NK-92 (cell line): Measurements from ENCODE around the gene CAPN14.

ENCODE experiments used
- DNase-seq: peaks from one replicate; lab custom pipeline; 2025; ENCODE audit not compliant: unreplicated experiment; lab: John Stamatoyannopoulos, UW

The CAPN14 gene, protein sequence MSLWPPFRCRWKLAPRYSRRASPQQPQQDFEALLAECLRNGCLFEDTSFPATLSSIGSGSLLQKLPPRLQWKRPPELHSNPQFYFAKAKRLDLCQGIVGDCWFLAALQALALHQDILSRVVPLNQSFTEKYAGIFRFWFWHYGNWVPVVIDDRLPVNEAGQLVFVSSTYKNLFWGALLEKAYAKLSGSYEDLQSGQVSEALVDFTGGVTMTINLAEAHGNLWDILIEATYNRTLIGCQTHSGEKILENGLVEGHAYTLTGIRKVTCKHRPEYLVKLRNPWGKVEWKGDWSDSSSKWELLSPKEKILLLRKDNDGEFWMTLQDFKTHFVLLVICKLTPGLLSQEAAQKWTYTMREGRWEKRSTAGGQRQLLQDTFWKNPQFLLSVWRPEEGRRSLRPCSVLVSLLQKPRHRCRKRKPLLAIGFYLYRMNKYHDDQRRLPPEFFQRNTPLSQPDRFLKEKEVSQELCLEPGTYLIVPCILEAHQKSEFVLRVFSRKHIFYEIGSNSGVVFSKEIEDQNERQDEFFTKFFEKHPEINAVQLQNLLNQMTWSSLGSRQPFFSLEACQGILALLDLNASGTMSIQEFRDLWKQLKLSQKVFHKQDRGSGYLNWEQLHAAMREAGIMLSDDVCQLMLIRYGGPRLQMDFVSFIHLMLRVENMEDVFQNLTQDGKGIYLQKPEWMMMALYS

DNA sequence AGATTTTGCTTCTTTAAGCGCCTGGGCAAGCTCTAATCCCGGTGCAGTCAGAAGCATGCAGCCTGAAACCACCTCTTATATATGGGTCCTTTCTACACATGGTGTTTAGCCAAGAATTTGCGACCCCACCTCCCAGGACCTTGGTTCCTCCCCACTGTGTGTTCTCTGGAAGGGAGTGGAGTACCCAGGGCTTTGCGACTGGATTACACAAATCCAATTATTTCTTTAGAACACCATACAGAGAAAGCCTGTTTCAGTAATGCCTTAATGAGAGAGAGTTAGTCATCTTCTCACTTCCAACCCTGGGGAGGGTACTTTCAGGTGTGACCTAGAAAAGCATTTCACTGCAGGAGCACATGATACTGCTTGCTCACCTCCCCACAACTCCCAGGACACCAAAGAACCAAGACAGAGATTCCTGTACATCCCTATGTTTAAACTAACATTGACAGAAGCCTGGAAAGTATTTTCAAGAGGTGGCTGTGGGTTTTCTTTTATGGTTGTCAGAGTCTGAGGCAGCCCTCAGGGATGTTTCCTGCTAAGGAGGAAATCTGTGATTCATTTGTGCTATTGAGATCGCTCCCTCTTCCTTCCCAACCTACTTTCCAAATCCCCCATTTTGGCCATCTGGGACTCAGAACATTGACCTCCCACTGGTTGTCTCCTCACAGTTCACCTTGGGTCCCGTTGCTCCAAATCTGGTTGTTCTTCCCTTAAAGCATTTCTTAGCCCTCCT, at the start of gene CAPN14:
Gene CAPN14 (minus strand): TSS at position 51 of the 736 bp plus-strand sequence. CDS start 12,068 bp downstream, outside the sequence.
- no peak for DNase-seq

DNA sequence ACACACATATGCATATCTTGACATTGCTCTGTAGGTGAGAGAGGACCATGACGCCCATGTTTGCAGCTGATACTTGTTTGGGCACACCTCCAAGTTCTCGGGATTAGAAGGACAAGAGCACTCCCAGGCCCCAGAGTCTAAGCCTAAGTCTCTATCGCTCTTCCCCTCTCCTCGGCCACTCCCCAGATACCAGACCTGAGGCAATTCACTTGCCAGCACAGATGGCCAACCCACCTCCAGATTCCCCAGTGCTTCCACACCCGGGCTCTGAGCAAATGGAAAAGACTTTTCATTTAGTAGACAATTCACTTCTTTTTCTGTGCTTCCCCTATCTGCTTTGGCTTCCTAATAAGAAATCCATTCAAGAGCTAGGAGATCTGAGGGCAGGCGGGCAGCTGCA, 49.5 kb upstream of the CAPN14 start:
- DNase-seq = no peak

DNA sequence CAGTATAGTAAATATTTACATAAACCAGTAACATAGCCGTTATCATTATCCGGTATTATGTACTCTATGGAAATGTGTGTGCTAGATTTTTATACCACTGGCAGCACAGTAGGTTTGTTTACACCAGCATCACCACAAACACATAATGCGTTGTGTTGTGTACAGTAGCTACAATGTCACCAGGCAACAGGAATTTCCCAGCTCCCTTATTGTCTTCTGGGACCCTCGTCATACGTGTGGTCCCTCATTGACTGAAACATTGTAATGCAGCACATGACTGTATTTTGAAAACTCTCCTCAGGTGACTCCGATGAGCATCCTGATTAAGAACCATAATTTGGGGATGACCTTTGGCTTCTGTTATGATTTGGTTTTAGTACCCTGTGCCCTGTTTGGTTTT, 47.9 kb upstream of the CAPN14 start:
- no peak for DNase-seq

DNA sequence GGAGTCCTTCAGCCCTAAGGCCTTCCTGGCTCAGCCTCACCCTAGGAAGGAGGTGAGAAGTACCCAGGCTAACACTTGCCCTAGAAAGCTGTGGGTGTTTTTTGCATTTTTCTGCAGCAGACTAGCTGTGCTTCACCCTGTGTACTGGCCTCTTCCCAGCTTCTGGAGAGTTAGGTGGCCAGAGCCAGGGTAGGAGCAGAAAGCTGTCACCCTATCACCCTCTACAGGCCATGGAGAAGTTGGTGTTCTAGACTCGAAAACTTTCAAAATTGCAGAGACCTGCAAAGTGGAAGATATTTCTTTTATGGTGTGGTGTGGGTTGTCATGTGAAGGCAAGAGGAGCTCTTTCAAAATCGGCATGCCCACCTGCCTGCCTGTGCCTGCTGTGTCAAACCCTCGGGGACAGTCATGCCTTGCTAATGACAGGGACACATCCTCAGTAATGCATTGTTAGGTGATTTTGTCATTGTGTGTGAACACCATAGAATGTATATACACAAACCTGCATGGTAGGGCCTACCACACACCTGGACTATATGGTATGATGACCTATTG, 46.4 kb upstream of the CAPN14 start:
- DNase-seq = no peak

DNA sequence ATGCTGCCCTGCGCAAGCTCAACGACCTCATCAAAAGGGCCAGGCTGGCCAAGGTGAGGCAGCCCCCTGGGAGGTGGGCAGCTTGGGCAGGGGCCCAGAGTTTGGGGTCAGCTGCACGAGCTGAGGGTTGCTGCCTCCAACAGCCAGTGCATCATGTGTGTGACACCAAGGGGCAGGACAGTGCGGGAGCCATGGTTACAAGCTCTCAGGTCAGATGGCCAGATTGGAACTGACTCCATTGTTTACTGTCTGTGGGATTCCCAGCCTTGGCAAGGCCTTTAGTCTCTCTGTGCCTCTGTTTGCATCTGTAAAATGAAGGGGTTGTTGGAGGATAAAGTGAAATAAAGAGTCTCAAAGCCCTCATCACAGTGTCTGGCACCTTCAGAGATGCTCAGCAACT, 43.6 kb upstream of the CAPN14 start:
- DNase-seq = no peak

DNA sequence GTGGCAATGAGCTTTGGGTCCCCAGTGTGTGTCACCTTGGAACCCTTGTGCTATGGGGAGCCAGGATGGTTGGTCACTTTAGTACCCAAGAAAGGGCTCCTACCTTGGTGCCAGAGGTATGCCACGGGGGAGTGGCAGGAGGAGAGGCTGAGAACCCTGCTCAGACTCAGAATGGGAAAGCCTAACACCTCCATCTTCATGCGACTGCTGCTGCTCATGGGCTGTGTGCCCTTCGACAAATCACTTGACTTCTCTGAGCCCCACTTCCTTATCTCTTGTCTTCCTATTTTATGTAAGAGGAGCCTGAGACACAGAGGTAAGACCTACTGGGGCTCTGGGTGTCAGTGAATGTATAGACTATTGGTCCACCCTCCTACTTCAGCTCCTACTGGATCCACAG, 41.8 kb upstream of the CAPN14 start:
- no peak for DNase-seq

DNA sequence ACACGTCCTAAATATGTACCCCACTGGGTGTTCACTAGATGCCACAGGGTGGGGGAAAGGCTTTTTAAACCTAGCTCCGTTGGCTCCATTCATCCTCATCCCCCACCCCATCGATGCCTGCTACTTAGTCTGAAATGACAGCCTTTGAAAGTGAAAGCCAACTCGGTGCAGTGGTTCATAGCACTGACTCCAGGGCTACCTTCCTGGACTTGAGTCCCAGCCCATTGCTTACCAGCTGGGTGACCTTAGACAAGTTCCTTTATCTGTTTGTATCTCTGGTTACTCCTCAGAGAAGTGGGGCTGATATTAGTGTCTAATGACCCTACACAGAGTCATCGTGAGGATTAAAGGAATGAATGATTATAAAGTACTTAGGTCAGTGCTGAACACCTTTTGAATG, 41.0 kb upstream of the CAPN14 start:
- DNase-seq = no peak

DNA sequence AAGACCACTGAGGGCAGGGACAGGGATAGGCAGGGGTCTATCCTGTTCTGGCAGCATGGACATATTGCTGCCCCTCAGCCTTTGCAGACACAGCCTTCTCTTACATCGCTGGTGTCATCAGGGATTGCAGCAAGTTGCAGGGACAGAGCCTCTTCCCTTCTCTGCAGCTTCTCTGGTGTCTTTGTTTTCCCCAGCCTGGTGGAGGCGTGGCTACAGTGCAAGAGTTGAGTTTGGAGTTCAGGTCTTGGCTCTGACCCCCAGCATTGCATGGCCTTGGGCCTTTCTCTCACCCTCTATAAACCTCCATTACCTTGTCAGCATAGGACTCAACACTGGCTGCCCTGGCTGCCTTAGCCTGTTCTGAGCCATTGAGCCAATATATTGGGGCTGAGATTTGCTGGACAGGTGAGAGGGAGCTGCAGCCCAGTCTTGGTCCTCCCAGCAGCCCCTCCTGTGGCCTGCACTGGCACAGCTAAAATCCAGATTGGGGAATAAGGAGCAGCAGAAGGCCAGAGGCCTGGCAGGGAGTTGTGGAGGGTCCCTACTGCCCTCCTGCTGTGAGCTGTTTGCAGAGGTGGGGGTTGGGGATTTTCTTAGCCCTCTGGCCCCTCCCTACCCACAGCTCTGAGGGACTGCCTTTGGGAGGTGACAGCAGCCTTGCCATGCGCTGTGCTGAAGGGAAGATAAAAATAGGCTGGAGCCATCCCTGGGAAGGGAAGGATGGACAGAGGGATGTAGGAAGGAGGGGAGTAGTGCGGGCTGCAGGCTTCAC, 39.5 kb upstream of the CAPN14 start:
- no peak for DNase-seq

DNA sequence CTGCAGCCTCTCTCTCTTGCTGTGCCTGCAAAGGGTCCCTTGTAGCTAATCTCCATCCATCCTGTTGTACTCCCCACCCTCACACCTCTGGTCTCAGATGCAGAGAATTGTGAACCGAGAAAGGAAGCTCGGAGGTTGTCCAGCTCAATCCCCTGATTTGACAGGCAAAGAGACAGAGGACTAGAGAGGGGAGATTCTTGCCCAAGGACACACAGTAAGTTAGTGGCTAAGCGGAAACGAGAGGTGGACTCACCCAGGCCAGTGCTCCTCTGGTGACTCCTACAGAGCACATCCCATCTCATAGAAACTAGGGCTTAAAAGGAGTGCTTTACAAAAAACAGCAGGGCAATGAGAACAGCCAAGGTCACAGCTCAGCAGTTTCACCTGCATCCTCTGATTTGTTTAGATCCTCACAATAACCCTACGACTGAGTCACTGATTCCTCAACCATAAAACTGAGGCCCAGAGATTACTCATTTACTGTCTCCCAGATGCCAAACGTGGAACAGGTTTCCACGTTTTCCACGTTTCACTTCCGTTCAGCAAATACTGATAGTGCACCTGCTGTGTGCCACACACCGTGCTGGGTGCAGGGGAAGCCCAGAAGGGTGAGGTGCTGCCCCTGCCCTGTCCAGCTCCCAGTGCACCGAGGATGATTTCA, 38.7 kb upstream of the CAPN14 start:
- DNase-seq = no peak

DNA sequence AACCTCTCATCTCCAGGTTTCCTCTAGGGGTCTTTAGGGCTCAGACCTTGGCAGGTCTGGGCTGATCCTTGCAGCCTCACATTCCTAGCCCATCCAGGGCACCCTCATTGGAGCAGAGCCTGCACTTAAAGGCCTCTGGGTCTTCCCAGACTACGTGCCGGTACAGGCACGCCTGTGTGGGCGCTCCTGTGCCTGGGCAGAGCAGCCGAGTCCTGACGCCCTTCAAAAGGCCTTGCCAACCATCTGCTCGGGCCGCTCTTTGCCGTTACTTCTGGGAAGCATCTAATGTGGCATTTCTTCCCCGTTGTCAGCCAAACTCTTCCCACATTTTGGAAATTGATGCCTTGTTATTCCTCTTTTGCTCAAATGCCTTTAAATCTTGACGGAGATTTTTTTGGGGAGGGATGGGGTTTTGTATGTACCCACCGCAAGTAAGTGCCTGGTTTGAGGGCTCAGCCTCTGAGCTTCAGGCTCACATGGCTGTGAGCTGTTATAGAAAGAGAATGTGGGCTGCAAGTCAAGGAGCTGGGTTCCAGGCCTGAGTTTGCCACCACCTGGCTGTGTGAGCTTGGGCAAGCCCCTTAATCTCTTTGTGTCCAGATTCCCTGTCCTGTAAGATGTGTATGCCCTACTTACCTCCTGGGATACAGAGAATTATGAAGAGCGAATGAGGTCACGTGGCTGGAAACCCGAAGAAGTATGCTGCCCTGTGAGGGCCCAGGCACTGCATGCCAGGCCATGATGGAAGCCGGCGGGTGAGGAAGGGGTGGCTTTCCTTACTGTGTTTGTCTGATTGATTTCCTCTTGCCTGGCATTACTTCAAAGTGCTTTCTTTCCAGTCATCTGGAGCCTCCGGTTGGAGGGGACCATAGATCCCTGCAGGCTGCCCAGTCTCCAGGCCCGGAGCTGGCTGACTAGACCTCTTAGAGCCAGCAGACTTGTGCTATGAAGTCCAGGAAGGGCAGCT, 37.2 kb upstream of the CAPN14 start:
- DNase-seq = no peak

DNA sequence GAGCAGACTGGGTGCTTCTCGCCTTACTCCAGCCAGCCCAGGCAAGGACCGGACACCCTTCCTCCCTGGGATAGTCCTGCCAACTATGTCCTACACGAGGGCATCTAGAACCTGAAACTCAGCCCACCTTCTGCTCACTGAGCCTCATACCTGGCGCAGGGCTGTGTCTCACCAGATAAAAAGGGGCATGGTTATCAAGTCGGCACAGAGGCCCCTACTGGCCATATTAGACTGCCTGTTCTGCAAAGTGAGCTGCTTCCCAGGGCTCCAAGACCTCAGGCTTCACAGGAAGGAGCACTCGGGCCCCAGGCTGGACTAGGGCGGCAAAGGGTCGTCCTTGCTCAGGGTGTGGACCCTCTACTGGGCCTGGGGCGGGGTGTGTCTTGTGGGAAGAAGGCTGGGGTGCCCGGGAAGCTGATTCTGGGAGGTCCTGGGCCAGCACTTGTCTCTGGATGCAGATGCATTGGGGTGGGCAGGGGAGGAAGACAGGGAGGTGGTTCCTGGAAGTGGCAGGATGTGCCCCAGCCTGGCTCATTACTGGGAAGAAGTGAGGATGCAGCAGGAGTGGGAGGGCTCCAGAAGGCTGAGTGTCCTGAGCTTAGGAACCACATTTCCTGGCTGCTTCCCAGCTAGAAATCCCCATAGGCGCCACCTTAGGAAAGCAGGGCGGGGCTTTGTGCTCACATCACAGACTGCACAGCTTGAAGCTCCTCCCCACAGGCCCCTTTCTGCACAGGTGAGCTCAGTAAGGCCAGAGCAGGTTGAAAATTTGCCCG, 36.2 kb upstream of the CAPN14 start:
- no peak for DNase-seq

DNA sequence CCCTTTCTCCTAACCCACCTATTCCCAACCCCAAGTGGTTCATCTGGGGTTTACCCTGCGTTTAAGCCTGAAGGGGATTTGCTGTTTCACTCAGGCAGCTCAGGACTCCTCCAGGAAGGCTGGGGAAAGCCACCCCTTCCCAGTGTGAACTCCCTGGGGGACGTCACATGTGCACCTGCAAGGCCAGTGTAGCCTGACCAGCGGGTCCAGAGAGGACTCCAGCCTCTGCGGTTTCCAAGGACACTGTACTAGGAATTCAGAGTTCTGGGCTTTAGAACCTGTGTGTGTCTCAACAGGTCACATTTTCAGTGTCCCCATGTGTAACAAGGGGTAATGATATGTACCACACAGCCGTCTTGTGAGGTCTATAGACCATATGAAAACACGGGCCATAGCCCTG, 34.5 kb upstream of the CAPN14 start:
- no peak for DNase-seq

DNA sequence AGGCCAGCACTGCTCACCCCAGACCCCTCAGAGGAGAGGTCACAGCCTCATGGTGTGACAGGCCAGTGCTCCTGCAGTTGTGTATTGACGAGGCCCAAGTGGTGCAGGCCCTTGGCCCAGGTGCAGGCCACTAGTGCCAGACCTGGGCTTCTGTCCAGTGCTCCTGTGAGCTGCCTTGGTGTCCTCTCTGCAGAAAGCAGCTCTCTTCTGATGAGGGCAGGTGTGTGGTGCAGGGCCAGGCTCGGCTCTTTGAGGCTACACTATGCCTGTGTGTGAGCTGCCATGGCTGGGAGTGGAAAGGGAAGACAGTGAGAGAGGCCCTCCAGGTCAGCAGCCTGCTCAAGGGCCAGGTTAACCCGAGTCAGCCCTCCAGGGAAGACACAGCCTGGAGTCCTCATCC, 33.7 kb upstream of the CAPN14 start:
- no peak for DNase-seq

DNA sequence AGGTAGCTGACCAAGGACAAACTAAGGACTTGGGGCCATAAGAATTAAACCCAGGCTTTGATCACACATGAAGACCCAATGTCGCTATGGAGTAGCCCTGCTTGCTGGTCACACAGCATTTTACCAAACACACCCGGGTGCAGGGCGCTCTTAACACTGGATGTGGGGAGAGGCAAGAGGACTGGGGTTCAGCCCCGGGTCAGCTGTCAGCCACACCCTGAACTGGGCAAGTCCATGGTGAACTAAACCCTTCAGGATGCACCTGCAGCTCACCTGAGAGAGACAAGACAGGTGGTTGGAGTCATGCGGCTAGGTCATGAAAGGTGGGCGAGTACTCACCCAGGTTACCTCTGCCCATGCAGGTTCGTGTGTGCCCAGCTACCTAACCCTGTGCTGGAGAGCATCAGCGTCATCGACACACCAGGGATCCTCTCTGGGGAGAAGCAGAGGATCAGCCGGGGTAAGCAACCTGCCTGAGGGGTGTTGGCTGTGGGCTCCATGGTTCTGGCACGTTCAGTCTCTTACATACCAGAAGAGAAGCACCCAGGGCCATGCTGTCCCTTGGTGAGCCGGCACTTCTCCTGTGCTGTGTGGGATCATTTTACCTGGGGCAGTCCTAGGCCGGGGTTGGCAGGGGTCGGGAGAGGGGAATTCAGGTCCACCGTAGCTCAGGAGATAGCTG, 31.8 kb upstream of the CAPN14 start:
- DNase-seq = no peak

DNA sequence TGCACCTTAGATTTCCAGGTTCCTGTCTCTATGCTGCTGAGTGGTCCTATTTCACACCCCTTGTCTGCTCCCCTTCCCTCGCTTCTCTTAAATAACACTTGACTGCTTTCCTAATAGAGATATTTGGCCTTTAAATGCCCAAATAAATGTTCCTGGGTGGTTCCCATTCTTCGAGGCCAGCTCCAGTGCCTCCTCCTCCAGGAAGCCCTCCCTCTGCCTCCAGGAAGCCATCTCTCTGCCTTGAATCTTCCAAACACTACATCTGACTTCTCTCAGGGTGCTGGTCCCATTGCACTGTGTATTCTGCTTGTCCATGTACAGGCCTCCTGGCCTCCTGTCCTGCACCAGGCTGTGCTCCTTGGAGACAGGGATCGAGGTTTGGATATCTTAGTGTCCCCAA, 30.8 kb upstream of the CAPN14 start:
- no peak for DNase-seq

DNA sequence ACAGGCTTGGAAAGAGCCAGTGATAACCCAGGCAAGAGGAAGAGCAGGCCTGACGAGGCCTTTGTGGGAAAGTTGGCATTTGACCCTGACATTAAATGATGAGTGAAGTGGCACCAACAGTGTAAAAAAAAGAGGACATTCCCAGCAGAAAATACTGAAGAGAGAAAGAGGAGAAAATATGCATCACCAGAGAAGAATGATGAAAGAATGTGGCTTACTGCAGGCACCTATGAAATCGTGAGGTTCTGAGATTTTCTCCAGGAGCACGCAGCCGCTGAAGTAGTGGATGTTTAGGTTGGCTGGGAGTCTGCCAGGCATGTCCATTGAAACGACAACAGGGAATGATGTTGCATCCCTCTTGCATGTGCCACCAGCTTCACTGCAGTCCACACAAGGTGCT, 30.4 kb upstream of the CAPN14 start:
- DNase-seq = no peak

DNA sequence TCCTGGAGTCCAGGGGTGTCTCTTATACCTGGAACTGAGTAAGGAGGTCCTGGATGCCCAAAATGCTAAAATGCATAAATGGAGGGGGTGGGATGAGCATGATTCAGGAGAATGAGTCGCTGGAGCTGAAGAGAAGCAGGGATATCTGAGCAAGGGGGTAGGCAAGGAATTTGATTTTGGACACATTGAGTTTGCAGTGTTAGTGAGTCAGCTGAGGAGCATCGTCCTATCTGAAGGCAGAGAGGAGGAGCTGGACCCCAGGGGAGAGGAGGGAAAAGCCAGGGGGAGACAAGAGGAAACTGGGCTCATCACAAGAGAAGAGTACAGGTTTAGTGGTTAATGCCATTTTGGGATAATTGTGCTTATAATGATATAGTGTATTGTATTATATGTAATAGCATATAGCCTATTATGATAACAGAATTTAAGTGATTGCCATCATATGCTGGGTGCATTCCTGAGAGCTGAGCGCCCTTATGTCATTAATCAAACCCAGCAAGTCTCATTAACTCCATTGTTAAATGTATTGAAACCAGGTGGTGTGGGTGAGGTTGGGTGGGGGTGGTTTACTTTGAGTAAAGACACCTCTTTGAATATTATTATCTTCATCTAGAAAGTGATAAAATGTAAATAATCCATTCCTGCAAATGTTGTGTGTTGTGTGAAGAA, 29.0 kb upstream of the CAPN14 start:
- DNase-seq = no peak
